Measurements from ENCODE around the gene RPTOR.

Gene RPTOR

DNA sequence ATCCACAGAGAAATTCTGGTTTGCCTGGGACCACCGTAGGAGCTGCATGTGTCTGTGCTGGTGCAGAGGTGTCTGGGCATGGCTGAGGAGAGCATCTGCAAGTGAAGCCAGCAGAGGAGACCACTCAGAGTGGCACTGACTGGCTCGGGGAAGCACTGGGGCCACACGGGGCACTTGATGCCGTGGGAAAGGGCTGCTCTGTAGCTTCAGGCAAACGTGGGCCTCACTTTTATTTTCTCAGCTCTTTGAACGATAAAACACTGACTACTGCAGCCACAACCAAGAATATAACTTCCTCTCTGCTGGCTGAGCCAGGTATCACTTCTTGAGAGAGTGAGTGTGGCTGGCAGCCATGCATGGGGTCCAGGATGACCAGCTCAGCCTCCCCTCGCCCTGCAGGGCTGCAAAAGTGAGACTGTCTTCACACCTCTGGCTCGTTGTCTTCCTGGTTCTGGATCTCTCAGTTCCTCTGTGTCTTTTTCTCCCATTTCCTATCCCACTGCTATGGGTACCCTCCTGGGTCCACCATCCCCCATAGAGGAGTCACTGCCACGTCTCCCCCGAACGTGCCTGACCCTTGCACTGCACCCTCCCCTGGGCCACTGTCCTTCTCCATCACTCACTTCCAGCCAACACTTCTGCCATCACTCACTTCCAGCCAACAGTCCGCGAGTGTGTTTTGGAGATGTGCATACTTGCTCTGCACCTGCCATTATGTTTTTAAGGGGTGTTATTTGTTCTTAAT lies 245.6 kb downstream of the RPTOR start:
- Histone ChIP-seq H3K27ac (peak overlapping the region in 1 of 2 donors; percentile 39), H3K4me3 (peak overlapping the region; percentile 4)
- TF ChIP-seq, protein P1, sequence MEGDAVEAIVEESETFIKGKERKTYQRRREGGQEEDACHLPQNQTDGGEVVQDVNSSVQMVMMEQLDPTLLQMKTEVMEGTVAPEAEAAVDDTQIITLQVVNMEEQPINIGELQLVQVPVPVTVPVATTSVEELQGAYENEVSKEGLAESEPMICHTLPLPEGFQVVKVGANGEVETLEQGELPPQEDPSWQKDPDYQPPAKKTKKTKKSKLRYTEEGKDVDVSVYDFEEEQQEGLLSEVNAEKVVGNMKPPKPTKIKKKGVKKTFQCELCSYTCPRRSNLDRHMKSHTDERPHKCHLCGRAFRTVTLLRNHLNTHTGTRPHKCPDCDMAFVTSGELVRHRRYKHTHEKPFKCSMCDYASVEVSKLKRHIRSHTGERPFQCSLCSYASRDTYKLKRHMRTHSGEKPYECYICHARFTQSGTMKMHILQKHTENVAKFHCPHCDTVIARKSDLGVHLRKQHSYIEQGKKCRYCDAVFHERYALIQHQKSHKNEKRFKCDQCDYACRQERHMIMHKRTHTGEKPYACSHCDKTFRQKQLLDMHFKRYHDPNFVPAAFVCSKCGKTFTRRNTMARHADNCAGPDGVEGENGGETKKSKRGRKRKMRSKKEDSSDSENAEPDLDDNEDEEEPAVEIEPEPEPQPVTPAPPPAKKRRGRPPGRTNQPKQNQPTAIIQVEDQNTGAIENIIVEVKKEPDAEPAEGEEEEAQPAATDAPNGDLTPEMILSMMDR (IDR thresholded peaks at IDR 0.05), result no peak
- peak; percentile 57 for DNase-seq (ENCODE audit: low spot score)

DNA sequence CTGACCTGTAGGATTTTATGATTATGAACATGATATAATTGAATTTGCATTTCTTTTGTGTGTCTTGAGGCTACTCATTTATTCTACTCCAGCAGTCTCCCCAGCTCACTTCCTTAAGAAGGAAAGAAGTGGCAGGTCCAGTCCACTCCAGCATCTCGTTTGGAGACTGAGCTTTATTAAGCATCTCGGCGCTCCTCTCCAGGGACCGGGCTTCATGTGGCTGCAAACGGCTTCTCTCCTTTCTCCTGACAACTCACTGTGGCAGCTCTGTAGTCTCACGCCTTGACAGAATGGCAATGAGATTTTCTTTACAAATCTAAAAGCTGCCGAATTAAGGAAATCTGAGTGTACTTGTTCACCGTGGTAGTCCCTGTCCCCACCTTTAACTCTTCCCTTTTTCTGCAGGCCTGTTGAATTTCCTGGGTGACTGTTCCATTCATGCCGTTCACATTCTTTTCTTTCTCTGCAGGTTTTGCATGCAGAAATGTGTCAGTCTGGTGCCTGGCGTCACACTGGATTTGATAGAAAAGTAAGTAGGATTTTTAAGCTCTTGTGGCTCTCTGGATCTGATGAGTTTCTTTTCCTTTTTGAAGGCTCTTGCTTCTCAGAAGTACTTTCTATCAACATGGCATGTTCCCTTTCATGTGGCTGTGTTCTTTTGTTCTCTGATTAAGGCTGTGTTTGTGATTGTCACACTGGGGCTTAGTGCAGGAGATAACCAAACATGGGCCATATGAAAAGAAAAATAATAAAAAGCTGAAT lies 246.5 kb downstream of the RPTOR start:
- peak; percentile 46 for DNase-seq (ENCODE audit: low spot score)
- Histone ChIP-seq H3K4me3 (no peak overlapping the region), H3K27ac (peak overlapping the region in 1 of 2 donors; percentile 66)
- TF ChIP-seq, protein P1 (IDR thresholded peaks at IDR 0.05), result no peak

DNA sequence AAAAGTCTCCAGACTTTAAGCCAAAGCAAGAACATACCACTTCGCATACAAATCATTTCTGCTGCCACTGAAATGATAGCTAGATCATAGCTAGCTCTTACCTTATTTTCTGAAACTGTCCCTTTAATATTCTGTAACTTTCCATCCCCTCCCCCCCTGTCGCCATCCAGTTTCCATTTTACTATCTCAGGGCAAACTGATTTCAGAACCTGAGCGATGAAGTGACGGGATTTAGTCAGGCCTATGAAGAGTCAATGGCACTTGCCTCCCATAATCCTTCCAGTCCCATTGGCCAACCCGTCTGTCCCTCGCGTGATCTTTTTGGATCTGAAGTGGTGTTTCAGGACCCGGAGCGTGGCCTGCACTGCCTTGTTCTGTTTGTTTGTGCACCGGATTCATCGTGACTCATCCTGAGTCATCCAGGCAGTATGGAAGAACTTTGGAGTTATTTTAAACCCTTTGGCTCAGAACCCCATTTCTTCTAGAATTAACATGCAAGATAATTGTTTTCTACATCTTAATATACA lies 247.2 kb downstream of the RPTOR start:
- Histone ChIP-seq H3K27ac (peak overlapping the region; percentile 58 to 66), H3K4me3 (peak overlapping the region; percentile 22)
- TF ChIP-seq, protein P1 (IDR thresholded peaks at IDR 0.05), result no peak
- peak; percentile 90 for DNase-seq (ENCODE audit: low spot score)

DNA sequence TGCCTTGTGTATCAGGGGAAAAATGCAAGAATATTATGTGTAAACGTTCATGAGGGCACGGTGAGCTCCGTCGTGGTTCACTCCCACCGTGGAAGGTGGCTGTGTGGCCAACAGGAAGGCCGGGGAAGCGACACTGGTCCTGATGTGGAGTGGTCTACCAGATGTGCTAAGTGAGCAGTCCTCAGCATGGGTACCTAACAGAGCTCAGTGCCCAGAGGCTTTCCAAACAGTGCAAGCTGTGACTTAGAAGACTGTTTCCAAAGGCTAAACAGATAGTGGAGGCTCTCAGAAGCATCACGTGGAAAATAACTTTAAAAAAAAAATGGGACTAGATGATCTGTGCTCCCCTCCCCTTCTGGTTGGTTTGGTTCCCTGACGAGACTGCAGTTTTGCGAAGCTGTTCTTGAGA lies 247.7 kb downstream of the RPTOR start:
- H3K4me3 ChIP-seq, result no peak overlapping the region
- peak; percentile 71 for DNase-seq (ENCODE audit: low spot score)
- H3K27ac ChIP-seq, result peak overlapping the region; percentile 58 to 74
- TF ChIP-seq, protein P1 (IDR thresholded peaks at IDR 0.05), result no peak

DNA sequence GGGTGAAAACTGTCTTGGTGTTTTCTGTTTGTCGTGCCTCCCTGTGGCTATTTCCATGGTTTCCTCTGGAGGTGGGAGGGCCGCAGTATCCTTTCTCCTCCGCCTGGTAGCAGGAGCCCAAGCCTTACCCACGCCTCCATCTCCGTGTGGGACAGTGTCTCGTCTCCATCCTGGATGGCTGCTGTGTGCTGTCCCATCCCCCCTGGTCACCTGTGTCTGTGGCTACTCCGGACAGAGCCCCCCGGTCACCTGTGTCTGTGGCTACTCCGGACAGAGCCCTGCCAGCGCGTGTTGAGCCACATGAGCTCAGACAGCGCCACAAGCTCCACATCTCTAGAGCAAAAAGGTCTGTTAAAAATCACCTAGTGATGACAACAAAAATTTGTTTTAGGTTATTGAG lies 248.8 kb downstream of the RPTOR start:
- TF ChIP-seq, protein P1 (IDR thresholded peaks at IDR 0.05), result no peak
- H3K27ac ChIP-seq, result no peak overlapping the region

DNA sequence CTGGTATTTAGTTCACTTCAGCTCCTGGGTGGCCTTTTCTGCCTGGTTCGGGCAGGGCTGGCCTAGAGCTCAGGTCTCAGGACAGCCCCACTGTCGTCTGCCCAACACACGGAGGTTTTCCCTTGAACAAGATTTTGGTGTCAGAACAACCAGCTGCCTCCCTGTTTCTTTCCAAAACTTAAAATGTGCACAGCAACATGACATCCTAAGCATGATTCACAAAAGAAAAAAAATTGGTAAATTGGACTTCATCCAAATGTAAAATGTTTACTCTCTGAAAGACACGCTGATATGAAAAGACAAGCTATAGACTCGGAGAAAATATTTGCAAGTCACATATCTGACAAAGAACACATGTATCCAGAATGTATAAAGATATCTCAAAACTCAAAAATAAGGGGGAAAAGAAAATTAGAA lies 249.2 kb downstream of the RPTOR start:
- DNase-seq (ENCODE audit: low spot score), result no peak
- H3K4me3 ChIP-seq, result no peak overlapping the region
- TF ChIP-seq, protein P1 (IDR thresholded peaks at IDR 0.05), result no peak
- H3K27ac ChIP-seq, result no peak overlapping the region

More for the DNA sequence above, 248.8 kb downstream of the RPTOR start:
- H3K4me3 ChIP-seq, result no peak overlapping the region
- peak; percentile 67 for DNase-seq (ENCODE audit: low spot score)

Measured in coronary artery (tissue), 2 donors.